K562 (cell line): ENCODE data around the gene CPHXL2. TPM values are rescaled to one million over a fixed set of nuclear protein-coding genes. Genes with fewer than 3 reads are reported as not detected.

Experiments
- ARID4B ChIP-seq: sonication (generic); formaldehyde crosslinking; IDR thresholded peaks from 2 replicates; pipeline ENCODE4 v1.8.0; 2022; ENCODE audit warnings: mild to moderate bottlenecking, missing genetic modification reagents
- BCL6 ChIP-seq: fragments of 250-450 bp; sonication (Bioruptor Pico); IDR thresholded peaks from 2 replicates; pipeline ENCODE4 v1.4.0; 2020
- BRD4 ChIP-seq: fragments of 200-600 bp; sonication (generic); IDR thresholded peaks from 2 replicates; pipeline ENCODE4 v1.6.1; 2017; ENCODE audit warnings: inconsistent platforms
- CTBP1 ChIP-seq: fragments of 450-650 bp; IDR thresholded peaks from 2 replicates; pipeline ENCODE4 v1.6.1; 2016; ENCODE audit warnings: borderline replicate concordance
- NBN ChIP-seq: fragments of 450-650 bp; IDR thresholded peaks from 2 replicates; pipeline ENCODE4 v1.6.1; 2016; ENCODE audit warnings: low read depth, mild to moderate bottlenecking
- OTX1 ChIP-seq: fragments of 450-650 bp; formaldehyde crosslinking; IDR thresholded peaks from 2 replicates; pipeline ENCODE4 v1.4.0; 2022; ENCODE audit warnings: mild to moderate bottlenecking
- PHF8 ChIP-seq: fragments of 200-600 bp; sonication (generic); IDR thresholded peaks from 2 replicates; pipeline ENCODE4 v1.6.1; 2012; ENCODE audit warnings: mixed run types, mild to moderate bottlenecking, inconsistent platforms, low read length, moderate library complexity, borderline replicate concordance
- SIN3B ChIP-seq: fragments of 450-650 bp; IDR thresholded peaks from 2 replicates; pipeline ENCODE4 v1.6.1; 2017; ENCODE audit warnings: low read depth, mild to moderate bottlenecking, moderate library complexity
- TAF9B ChIP-seq: fragments of 450-650 bp; IDR thresholded peaks from 2 replicates; pipeline ENCODE4 v1.6.1; 2018; ENCODE audit warnings: mild to moderate bottlenecking; ENCODE audit not compliant: partially characterized antibody
- TFE3 ChIP-seq: fragments of 450-650 bp; formaldehyde crosslinking; IDR thresholded peaks from 2 replicates; pipeline ENCODE4 v1.4.0; 2020; ENCODE audit warnings: mild to moderate bottlenecking, mixed read lengths
- ZHX1 ChIP-seq: fragments of 150-350 bp; conservative IDR thresholded peaks from 2 replicates; pipeline ENCODE4 v1.6.1; 2014; ENCODE audit warnings: low read length
- ZNF140 ChIP-seq: fragments of 250-450 bp; sonication (Bioruptor Pico); IDR thresholded peaks from 2 replicates; pipeline ENCODE4 v1.8.0; 2021; ENCODE audit warnings: moderate library complexity, mild to moderate bottlenecking, inconsistent platforms
- ZNF174 ChIP-seq: fragments of 250-450 bp; sonication (Bioruptor Pico); IDR thresholded peaks from 2 replicates; pipeline ENCODE4 v1.4.0; 2020; ENCODE audit warnings: mild to moderate bottlenecking
- ZNF347 ChIP-seq: fragments of 450-650 bp; formaldehyde crosslinking; IDR thresholded peaks from 2 replicates; pipeline ENCODE4 v1.4.0; 2020; ENCODE audit warnings: low read depth, mild to moderate bottlenecking, moderate library complexity
- ZNF551 ChIP-seq: fragments of 250-450 bp; sonication (Bioruptor Pico); IDR thresholded peaks from 2 replicates; pipeline ENCODE4 v1.5.0; 2021; ENCODE audit warnings: mild to moderate bottlenecking, moderate library complexity
- polyA plus RNA-seq, 8 experiments: library from polyadenylated mRNA; depleted of rRNA in 4 of 8; stranded (reverse) in 5 of 8; unstranded in 3 of 8; fragments of >200 nt; fragmentation: Nextera tagmentation in 2 of 8; fragmentation: Illumina TruSeq in 1 of 8; extraction: Ambion mirVana in 2 of 8; extraction: Trizol in 1 of 8; gene quantifications; 2 replicates each; pipeline versions ENCODE4 v1.2.1 to v1.2.3, GENCODE V29; 2011 to 2014; ENCODE audit warnings: inconsistent platforms in 1 of 8, missing spikeins in 1 of 8
- total RNA-seq, 7 experiments: library from RNA; depleted of rRNA in 6 of 7; stranded (reverse); fragments of >200 nt in 6 of 7; fragmentation: Illumina TruSeq in 2 of 7; extraction: Trizol in 2 of 7; gene quantifications; 2 replicates each; pipeline versions ENCODE4 v1.2.1 to v1.2.3, GENCODE V29; 2011 to 2021; ENCODE audit warnings: low replicate concordance in 1 of 7
- TF ChIP-seq, protein P1 (sequence below): fragments of 450-650 bp; formaldehyde crosslinking; IDR thresholded peaks from 2 replicates; pipeline ENCODE4 v1.4.0; 2020; ENCODE audit warnings: mild to moderate bottlenecking, moderate library complexity
- TF ChIP-seq, protein P2 (sequence below), 2 experiments: fragments of 450-650 bp in 1 of 2; sonication (generic) in 1 of 2; formaldehyde crosslinking; conservative IDR thresholded peaks; 2 replicates each; pipeline versions ENCODE4 v1.4.0 to v1.8.1; 2020 to 2022; ENCODE audit warnings: mild to moderate bottlenecking in 1 of 2, missing genetic modification reagents in 1 of 2

CPHXL2 gene
- total and polyA plus RNA-seq, 9 of the 15 experiments (the other 6 are each of a cell fraction or from before 2014, with no cell fraction given), result not detected

GRCh38 chr16:75620326-75621169 lies 56.3 kb downstream of the CPHXL2 start (continued):
- TF ChIP-seq TFE3 (CRISPR knock-in tag), result no peak
- TF ChIP-seq ZNF551 (CRISPR knock-in tag), result no peak
- TF ChIP-seq ZNF140 (CRISPR knock-in tag), result no peak
- no peak for TF ChIP-seq OTX1 (CRISPR knock-in tag)
- no peak for TF ChIP-seq NBN
- no peak for TF ChIP-seq BCL6 (CRISPR knock-in tag)
- TF ChIP-seq TAF9B, result peak; percentile 33
- TF ChIP-seq BRD4, result no peak
- TF ChIP-seq ZHX1, result no peak
- TF ChIP-seq ZNF174, result no peak
- TF ChIP-seq, protein P1, sequence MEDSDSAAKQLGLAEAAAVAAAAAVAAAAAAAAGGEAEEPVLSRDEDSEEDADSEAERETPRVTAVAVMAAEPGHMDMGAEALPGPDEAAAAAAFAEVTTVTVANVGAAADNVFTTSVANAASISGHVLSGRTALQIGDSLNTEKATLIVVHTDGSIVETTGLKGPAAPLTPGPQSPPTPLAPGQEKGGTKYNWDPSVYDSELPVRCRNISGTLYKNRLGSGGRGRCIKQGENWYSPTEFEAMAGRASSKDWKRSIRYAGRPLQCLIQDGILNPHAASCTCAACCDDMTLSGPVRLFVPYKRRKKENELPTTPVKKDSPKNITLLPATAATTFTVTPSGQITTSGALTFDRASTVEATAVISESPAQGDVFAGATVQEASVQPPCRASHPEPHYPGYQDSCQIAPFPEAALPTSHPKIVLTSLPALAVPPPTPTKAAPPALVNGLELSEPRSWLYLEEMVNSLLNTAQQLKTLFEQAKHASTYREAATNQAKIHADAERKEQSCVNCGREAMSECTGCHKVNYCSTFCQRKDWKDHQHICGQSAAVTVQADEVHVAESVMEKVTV, result no peak
- no peak for TF ChIP-seq SIN3B
- no peak for TF ChIP-seq PHF8
- TF ChIP-seq CTBP1, result peak; percentile 80
- no peak for TF ChIP-seq ARID4B
- TF ChIP-seq, protein P2, sequence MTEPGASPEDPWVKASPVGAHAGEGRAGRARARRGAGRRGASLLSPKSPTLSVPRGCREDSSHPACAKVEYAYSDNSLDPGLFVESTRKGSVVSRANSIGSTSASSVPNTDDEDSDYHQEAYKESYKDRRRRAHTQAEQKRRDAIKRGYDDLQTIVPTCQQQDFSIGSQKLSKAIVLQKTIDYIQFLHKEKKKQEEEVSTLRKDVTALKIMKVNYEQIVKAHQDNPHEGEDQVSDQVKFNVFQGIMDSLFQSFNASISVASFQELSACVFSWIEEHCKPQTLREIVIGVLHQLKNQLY (CRISPR knock-in tag; conservative IDR thresholded peaks at IDR 0.05), result no peak
- no peak for TF ChIP-seq ZNF347 (CRISPR knock-in tag)
